Stimulated activated CD8-positive, alpha-beta memory T cell treated with anti-CD3 and anti-CD28 coated beads, Interleukin-7, amount 100 ng/mL, for 1 hour (primary cell): Measurements from ENCODE around the gene CT55.
"Not testable (repeated sequence)": the region's sequence is repeated elsewhere in the genome, so short reads cannot be mapped to it uniquely, and the experiment has no call there.

Experiments used
- DNase-seq, 2 donors: peaks; one replicate each; pipeline ENCODE4 v3.0.0-alpha.2; 2020; ENCODE audit warnings: low read depth in 2 of 2

CT55 gene

GRCh38 chrX:135170877-135171519, at the start of gene CT55:
Gene CT55, minus strand, starts transcription at chrX:135171398. Its CDS starts 227 bp downstream, at chrX:135171171.
- no peak for DNase-seq

DNA sequence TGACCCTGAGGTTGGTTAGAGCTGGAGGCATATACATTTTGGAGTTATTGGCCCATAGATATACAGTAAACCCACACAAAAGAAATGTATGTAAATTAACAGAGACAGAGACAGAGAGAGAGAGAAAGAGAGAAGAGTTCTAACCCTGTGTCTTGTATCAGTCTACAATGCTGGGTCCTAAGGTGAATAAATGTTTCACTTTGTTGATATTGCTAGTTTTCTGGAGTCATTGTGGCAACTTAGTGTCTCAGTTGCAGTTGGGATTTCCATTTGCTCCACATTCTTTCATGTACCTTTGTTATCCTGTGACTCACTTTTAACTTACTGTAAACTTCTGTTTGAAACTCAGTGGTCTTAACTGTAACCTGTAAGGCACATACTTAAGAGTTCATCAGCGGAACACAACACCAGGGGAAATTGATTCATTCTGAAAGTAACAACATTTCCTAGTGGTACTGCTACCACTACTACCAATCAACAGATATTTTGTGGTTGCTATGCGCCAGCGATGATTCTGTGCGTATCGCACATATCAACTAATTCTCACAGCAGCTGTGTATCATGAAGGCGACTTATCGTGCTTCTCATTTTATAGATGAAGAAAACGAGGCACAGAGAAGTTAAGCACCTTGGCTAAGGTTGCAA, 42.1 kb upstream of the CT55 start:
- no peak for DNase-seq

- DNase-seq, result not testable (repeated sequence)
Observed at GRCh38 chrX:135206427-135206826, 35.2 kb upstream of the CT55 start.

- no peak for DNase-seq
Observed at GRCh38 chrX:135200297-135200696, 29.1 kb upstream of the CT55 start.

- DNase-seq, result no peak
Observed at GRCh38 chrX:135194684-135195083, 23.5 kb upstream of the CT55 start.

GRCh38 chrX:135193740-135194139, 22.5 kb upstream of the CT55 start:
- no peak for DNase-seq

- DNase-seq, result no peak
Observed at GRCh38 chrX:135191838-135192237, 20.6 kb upstream of the CT55 start.

DNA sequence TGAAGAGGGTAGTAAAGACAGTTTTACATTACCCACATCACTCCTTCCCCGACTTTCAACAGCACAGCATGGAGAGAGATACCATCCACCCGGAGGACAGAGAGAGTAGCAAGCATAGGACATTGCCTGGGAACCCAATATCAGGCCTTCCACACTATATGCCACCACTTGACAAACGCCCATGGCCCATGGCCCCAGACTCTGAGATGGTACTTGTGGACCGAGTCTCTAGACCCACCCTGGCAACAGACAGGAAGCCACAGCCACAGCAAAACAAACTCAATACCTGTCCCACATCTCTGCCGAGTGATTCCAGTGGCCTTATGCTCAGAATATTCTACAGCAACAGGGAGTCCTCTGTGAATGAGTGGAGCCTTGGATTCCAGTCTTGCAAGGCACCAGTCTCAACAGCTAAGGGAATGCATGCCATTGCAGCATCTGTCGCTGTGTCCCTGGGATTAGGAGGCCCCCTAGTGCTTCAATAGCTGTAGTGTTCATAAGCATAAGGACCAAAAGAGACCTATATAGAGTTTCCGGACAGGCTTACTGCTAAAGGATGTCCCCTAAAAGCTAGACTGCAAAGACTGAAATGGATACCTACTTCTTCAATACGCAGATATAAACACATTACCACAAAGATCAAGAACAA, 14.7 kb upstream of the CT55 start:
- no peak for DNase-seq

GRCh38 chrX:135178636-135179035, 7.4 kb upstream of the CT55 start:
- DNase-seq, result no peak

GRCh38 chrX:135170468-135170867, 730 bp downstream of the CT55 start:
- no peak for DNase-seq

- not testable (repeated sequence) for DNase-seq
Observed at GRCh38 chrX:135169534-135169933, 1.7 kb downstream of the CT55 start.

GRCh38 chrX:135168486-135168885, 2.7 kb downstream of the CT55 start:
- no peak for DNase-seq

DNA sequence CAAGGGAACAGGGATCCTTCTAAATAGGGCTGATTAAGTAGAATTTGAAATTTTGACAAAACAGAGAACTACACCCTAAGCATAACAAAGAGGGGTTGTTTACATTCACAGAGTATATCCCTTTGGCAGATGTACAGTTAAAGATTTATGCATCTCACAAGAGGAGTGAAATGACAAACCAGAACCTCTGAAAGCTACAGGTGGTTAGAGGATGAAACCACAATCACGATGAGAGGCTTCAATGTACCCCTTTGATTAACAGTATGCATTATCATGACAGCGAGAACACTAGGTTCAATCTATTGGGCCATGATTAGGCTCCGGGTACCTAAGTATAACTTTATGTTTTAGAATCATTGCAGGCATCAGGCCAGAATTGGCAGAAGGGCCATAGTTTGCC, 16.5 kb downstream of the CT55 start:
- not testable (repeated sequence) for DNase-seq

DNA sequence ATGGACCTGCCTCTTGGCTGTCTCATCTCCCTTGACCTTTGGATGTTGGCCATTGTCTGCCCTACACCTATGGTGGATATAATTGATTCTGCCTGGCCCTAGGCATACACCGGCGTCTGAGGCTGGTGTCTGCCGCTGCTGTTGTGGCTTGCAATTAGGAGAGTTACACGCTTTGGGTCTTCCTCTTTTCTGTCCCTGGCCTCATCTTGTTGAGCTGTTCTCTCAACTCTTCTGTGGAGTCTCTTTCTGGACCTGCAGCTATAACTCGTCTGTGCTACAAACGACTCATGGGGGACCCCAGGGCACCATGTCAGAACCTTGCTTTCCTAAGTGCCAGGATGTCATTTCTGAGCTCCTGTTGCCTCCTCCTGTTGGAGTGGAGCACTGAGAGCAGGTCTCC, 45.1 kb downstream of the CT55 start:
- DNase-seq, result not testable (repeated sequence)

GRCh38 chrX:135120056-135120576, 51.1 kb downstream of the CT55 start, which contains the start of gene ETDB:
Gene ETDB, minus strand, starts transcription at chrX:135120526. Its CDS starts 1,265 bp downstream, at chrX:135119261.
- DNase-seq, result not testable (repeated sequence)

DNA sequence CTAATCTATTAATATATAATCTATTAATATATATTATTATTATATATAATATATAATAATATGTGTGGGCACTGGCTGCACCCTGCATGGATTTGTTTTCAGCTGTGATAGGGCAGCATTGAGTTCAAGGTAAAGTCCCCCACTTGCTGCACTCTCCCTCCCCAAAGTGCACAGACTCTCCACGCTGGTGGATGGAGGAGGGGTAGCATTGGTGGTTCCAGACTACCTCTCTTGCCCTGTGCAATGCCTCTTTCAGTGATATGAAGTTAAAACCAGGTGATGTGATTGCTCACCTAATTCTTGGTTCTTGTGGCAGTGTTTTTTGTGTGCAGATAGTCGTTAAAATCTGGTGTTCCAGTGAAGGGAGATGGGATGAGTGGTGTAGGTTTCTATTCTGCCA, 55.1 kb downstream of the CT55 start:
- not testable (repeated sequence) for DNase-seq

DNA sequence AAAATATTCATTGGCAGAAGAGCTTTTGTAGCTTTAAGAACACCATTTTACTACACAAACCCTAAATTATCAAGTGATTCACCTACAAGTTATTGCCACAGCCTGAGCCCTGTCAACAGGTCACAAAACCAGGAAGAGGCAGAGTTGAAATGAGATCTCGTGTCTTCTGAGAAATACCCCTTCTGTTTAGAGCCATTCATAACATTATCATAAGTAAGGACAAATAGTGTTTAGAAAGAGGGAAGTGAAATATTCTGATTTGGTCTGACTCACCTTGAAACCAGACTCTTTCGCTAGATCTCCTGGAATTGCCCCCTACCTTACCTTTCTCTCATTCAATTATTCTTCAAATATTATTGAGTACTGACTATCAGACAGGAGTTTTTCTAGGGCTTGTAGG, 56.8 kb downstream of the CT55 start:
- no peak for DNase-seq

DNA sequence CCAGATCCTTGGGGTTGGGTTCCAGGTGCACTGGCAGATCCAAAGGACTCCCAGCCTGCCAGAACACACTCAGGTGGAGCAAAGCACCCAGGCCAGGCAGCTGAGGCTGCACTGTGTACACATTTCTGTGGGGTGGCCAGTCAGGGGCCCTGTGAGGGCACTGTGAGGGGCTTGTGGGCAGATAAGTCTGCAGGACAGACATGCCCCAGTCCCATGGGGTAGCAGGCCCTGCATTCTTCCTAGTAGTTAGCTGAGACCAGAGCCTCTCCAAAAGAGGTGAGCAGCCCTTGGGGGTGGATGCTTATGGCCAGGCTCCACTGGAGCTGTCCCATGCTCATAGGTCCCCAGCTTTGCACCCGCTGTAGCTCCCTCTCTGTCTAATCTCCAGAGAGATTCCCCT, 58.5 kb downstream of the CT55 start:
- DNase-seq, result no peak

GRCh38 chrX:135112096-135112729, 59.0 kb downstream of the CT55 start:
- DNase-seq, result no peak

GRCh38 chrX:135109554-135109953, 61.6 kb downstream of the CT55 start:
- DNase-seq, result no peak
